H1 (cell line): ENCODE results near the gene CISH. TPM values are rescaled to one million over a fixed set of nuclear protein-coding genes. Genes with fewer than 3 reads are reported as not detected.
A peak's percentile ranks its signal among the peaks of the same experiment; 100 is the strongest.

ENCODE experiments used
- CTCF ChIA-PET: fragments of 300-600 bp; sonication (Branson Sonifier 250); formaldehyde crosslinking; loops from one replicate; lab custom pipeline; 2021; ENCODE audit not compliant: partially characterized antibody; lab: Charles Lee
- POLR2A ChIA-PET: fragments of 300-600 bp; sonication (Branson Sonifier 250); formaldehyde crosslinking; loops from one replicate; lab custom pipeline; 2021; ENCODE audit warnings: inconsistent platforms; ENCODE audit not compliant: partially characterized antibody; lab: Charles Lee
- DNase-seq, 2 experiments: peaks; one replicate each; pipeline versions ENCODE4 v3.0.0 to v3.0.0-alpha.2; 2010 to 2022; ENCODE audit warnings: low spot score in 2 of 2, low read depth in 1 of 2, mixed read lengths in 1 of 2
- FAIRE-seq: peaks from 2 replicates; lab custom pipeline; 2011; peaks lifted over from hg19 to GRCh38; lab: Jason Lieb, UNC
- H2AFZ ChIP-seq: 2 replicates; pipeline ENCODE4 v1.8.1; 2012; ENCODE audit warnings: low read length, inconsistent platforms
- H2AK5ac ChIP-seq: 2 replicates; pipeline ENCODE4 v1.6.1; 2013; ENCODE audit warnings: low read depth, low read length
- H2BK120ac ChIP-seq: replicated peaks from 2 replicates; pipeline ENCODE3; 2013; ENCODE audit warnings: low read depth, low read length, inconsistent platforms
- H2BK12ac ChIP-seq: 2 replicates; pipeline ENCODE4 v1.6.1; 2013; ENCODE audit warnings: low read depth, low read length
- H2BK15ac ChIP-seq: 2 replicates; pipeline ENCODE4 v1.6.1; 2013; ENCODE audit warnings: low read length
- H2BK20ac ChIP-seq: 2 replicates; pipeline ENCODE4 v1.6.1; 2013; ENCODE audit warnings: low read length
- H2BK5ac ChIP-seq: 2 replicates; pipeline ENCODE4 v1.6.1; 2013; ENCODE audit warnings: low read depth, low read length
- H3K14ac ChIP-seq: 2 replicates; pipeline ENCODE4 v1.6.1; 2013; ENCODE audit warnings: inconsistent platforms; ENCODE audit not compliant: insufficient read length
- H3K18ac ChIP-seq: 2 replicates; pipeline ENCODE4 v1.6.1; 2013; ENCODE audit warnings: low read length; ENCODE audit errors: extremely low read depth
- H3K23ac ChIP-seq: 2 replicates; pipeline ENCODE4 v1.6.1; 2013; ENCODE audit warnings: inconsistent platforms; ENCODE audit not compliant: insufficient read length
- H3K23me2 ChIP-seq: 2 replicates; pipeline ENCODE4 v1.6.1; 2013; ENCODE audit warnings: low read depth, low read length
- H3K27ac ChIP-seq: 2 replicates; pipeline ENCODE4 v1.6.1; 2011; ENCODE audit warnings: low read depth, low read length, inconsistent platforms
- H3K27me3 ChIP-seq, 4 experiments: replicated peaks in 1 of 4; 1 replicate in 1 of 4; 2 replicates in 3 of 4; pipeline versions ENCODE4 v1.6.1 to v1.8.1; 2011 to 2013; ENCODE audit warnings: low read length in 3 of 4, mild to moderate bottlenecking in 3 of 4, inconsistent platforms in 2 of 4, mixed read lengths in 2 of 4, moderate library complexity in 1 of 4; ENCODE audit not compliant: control insufficient read depth in 3 of 4, insufficient read depth in 3 of 4; ENCODE audit errors: extremely low read depth in 1 of 4
- H3K36me3 ChIP-seq, 4 experiments: 2 replicates each; pipeline versions ENCODE4 v1.6.1 to v1.8.1; 2011 to 2013; ENCODE audit warnings: mild to moderate bottlenecking in 4 of 4, low read length in 3 of 4, moderate library complexity in 2 of 4, control low read depth in 1 of 4, inconsistent platforms in 1 of 4; ENCODE audit not compliant: insufficient read depth in 4 of 4, control insufficient read depth in 2 of 4
- H3K4ac ChIP-seq: replicated peaks from 2 replicates; pipeline ENCODE3; 2013; ENCODE audit warnings: low read length, low read depth, mixed read lengths, inconsistent platforms; ENCODE audit not compliant: insufficient read length
- H3K4me1 ChIP-seq, 4 experiments: replicated peaks in 1 of 4; 1 replicate in 1 of 4; 2 replicates in 3 of 4; pipeline versions ENCODE4 v1.6.1 to v1.8.1; 2011 to 2013; ENCODE audit warnings: low read length in 3 of 4, inconsistent platforms in 2 of 4, mixed read lengths in 1 of 4; ENCODE audit not compliant: insufficient read depth in 4 of 4, control insufficient read depth in 3 of 4
- H3K4me2 ChIP-seq, 2 experiments: 2 replicates each; pipeline versions ENCODE4 v1.6.1 to v1.8.1; 2011 to 2013; ENCODE audit warnings: low read depth in 2 of 2, low read length in 2 of 2, control low read depth in 1 of 2, inconsistent platforms in 1 of 2, mild to moderate bottlenecking in 1 of 2; ENCODE audit not compliant: insufficient read depth in 1 of 2
- H3K4me3 ChIP-seq, 4 experiments: fragments of 200-600, 300-600 bp in 1 of 4; sonication (generic), shearing (Covaris generic), sonication (Bioruptor Twin) in 1 of 4; 2 replicates each; pipeline versions ENCODE4 v1.5.1 to v1.8.1; 2011 to 2016; ENCODE audit warnings: low read length in 4 of 4, low read depth in 3 of 4, control low read depth in 2 of 4, inconsistent platforms in 2 of 4, mild to moderate bottlenecking in 2 of 4, mixed read lengths in 1 of 4, moderate library complexity in 1 of 4; ENCODE audit not compliant: insufficient read depth in 2 of 4; ENCODE audit errors: extremely low read depth in 1 of 4
- H3K56ac ChIP-seq: replicated peaks from 2 replicates; pipeline ENCODE3; 2013; ENCODE audit warnings: low read depth, mild to moderate bottlenecking, mixed read lengths, low read length, inconsistent platforms; ENCODE audit not compliant: insufficient read length
- H3K79me1 ChIP-seq: 2 replicates; pipeline ENCODE4 v1.6.1; 2013; ENCODE audit warnings: low read depth, low read length, control low read depth
- H3K79me2 ChIP-seq, 2 experiments: 2 replicates each; pipeline versions ENCODE4 v1.6.1 to v1.8.1; 2012 to 2013; ENCODE audit warnings: low read length in 2 of 2, mild to moderate bottlenecking in 2 of 2, inconsistent platforms in 1 of 2; ENCODE audit not compliant: insufficient read depth in 2 of 2, control insufficient read depth in 1 of 2
- H3K9ac ChIP-seq, 4 experiments: replicated peaks in 1 of 4; 1 replicate in 1 of 4; 2 replicates in 3 of 4; pipeline versions ENCODE4 v1.6.1 to v1.8.1; 2011 to 2013; ENCODE audit warnings: low read depth in 3 of 4, low read length in 3 of 4, control low read depth in 2 of 4, mild to moderate bottlenecking in 2 of 4, moderate library complexity in 2 of 4, inconsistent platforms in 1 of 4; ENCODE audit errors: extremely low read depth in 1 of 4
- H3K9me3 ChIP-seq, 2 experiments: 2 replicates each; pipeline versions ENCODE4 v1.6.1 to v1.8.1; 2012 to 2013; ENCODE audit warnings: mild to moderate bottlenecking in 2 of 2, moderate library complexity in 2 of 2, control low read depth in 1 of 2, inconsistent platforms in 1 of 2, low read depth in 1 of 2, low read length in 1 of 2, mixed read lengths in 1 of 2; ENCODE audit not compliant: insufficient read depth in 2 of 2
- H4K20me1 ChIP-seq, 2 experiments: replicated peaks in 1 of 2; 2 replicates each; pipeline versions ENCODE3 to v1.8.1; 2011 to 2013; ENCODE audit warnings: inconsistent platforms in 2 of 2, low read length in 2 of 2, mild to moderate bottlenecking in 1 of 2; ENCODE audit not compliant: insufficient read depth in 2 of 2, control insufficient read depth in 1 of 2
- H4K5ac ChIP-seq: 2 replicates; pipeline ENCODE4 v1.6.1; 2013; ENCODE audit warnings: low read length, low read depth, mixed read lengths, inconsistent platforms; ENCODE audit not compliant: insufficient read length
- H4K8ac ChIP-seq: 2 replicates; pipeline ENCODE4 v1.8.0; 2013; ENCODE audit warnings: mild to moderate bottlenecking, moderate library complexity, low read length, inconsistent platforms; ENCODE audit not compliant: insufficient read depth; ENCODE audit errors: extremely low read depth
- H4K91ac ChIP-seq: replicated peaks from 2 replicates; pipeline ENCODE3; 2013; ENCODE audit warnings: low read length, mixed read lengths, inconsistent platforms; ENCODE audit not compliant: insufficient read length
- TEAD4 ChIP-seq: IDR thresholded peaks from 2 replicates; pipeline ENCODE4 v1.6.1; 2012; ENCODE audit warnings: low read depth, low read length, inconsistent platforms, mixed read lengths
- WGBS, 2 experiments: shearing (Covaris generic) in 1 of 2; methylation state at CpG; one replicate each; pipeline versions ENCODE4 v1.1.6 to v1.1.7; 2013 to 2015; ENCODE audit warnings: low lambda C conversion rate in 2 of 2, mixed read lengths in 2 of 2, inconsistent platforms in 1 of 2, low coverage in 1 of 2, missing lambda C conversion rate in 1 of 2; ENCODE audit not compliant: insufficient replicate concordance in 2 of 2, insufficient coverage in 1 of 2, insufficient read length in 1 of 2; ENCODE audit errors: extremely low coverage in 1 of 2, missing lambda C conversion rate in 1 of 2; 5-methylcytosine and 5-hydroxymethylcytosine counted together
- polyA plus RNA-seq, 7 experiments: library from polyadenylated mRNA; depleted of rRNA in 3 of 7; stranded (reverse) in 5 of 7; unstranded in 2 of 7; fragments of >200 nt in 5 of 7; fragments of 200-250 nt in 2 of 7; gene quantifications; 1 replicate in 5 of 7; 2 replicates in 1 of 7; 4 replicates in 1 of 7; pipeline versions ENCODE4 v1.2.1 to v1.2.3, GENCODE V29; 2011 to 2013; ENCODE audit warnings: missing spikeins in 2 of 7, mixed read lengths in 2 of 7
- total RNA-seq: library from RNA; stranded (reverse); fragmentation: NEBNext Ultra II Directional; extraction: Animal tissue kit (Norgen Biotek cat#: 25700); gene quantifications from 2 replicates; pipeline ENCODE4 v1.2.1, GENCODE V29; 2021

CISH gene
- total and polyA plus RNA-seq, 2 of the 8 experiments (the other 6 are each of a cell fraction or from before 2014, with no cell fraction given), result 1.9 to 2.2 TPM

- Histone ChIP-seq H3K18ac (no peak overlapping the region), H4K5ac (no peak overlapping the region), H3K9me3 (no peaks in the 10 kb centered on the region), H3K36me3 (no peaks in the 10 kb centered on the region), H3K79me1 (no peaks in the 10 kb centered on the region), H3K56ac (no peak overlapping the region), H4K91ac (peak overlapping the region; percentile 19), H3K9ac (no peak overlapping the region), H2AFZ (no peak overlapping the region), H3K14ac (no peak overlapping the region), H2AK5ac (no peak overlapping the region), H3K23me2 (no peaks in the 10 kb centered on the region), H3K4me2 (no peak overlapping the region), H3K23ac (no peak overlapping the region), H2BK15ac (0 out of 2 replicates have a peak overlapping the region, but pooled peaks have one; percentile 46), H3K4me3 (no peak overlapping the region), H3K79me2 (no peaks in the 10 kb centered on the region), H2BK20ac (no peak overlapping the region), H3K27ac (no peak overlapping the region), H2BK120ac (no peak overlapping the region), H3K27me3 (peaks cover 0 to 2% (median 0%) of the 10 kb centered on the region in 4 experiments; a peak in 1 of 7 replicates), H4K20me1 (peaks cover 2 to 3% of the 10 kb centered on the region in 2 experiments), H3K4ac (no peak overlapping the region), H3K4me1 (no peaks in the 10 kb centered on the region), H2BK12ac (no peak overlapping the region), H2BK5ac (no peak overlapping the region), H4K8ac (peak overlapping the region; percentile 68; the same call in 1 of the 2 replicates)
- ChIA-PET POLR2A (interaction anchor here (1.5 to 1.8 kb wide), 4 partner anchors 8 to 19 kb away, joined by 4 to 9 read pairs (median 6); no protein-coding TSS in a partner anchor), CTCF (interaction anchor here (1.7 to 50.4 kb wide), 5 partner anchors 11 to 49 kb away, joined by 5 to 1262 read pairs (median 233); partner anchors contain the start of genes C3orf18, CISH, DOCK3 and HEMK1)
- 81% methylated on average over 14 of the region's 14 CpGs; no CpG with 5 or more reads in 1 of the 2 experiments for WGBS, 2 experiments
- FAIRE-seq (no peak), DNase-seq (no peak)
- no peak for TF ChIP-seq TEAD4
Observed at GRCh38 chr3:50600841-50601591, 10.6 kb downstream of the CISH start.
